Subcutaneous abdominal adipose tissue (tissue), 5 donors: Measurements from ENCODE around the gene CLDN15.
"Not testable (repeated sequence)": the region's sequence is repeated elsewhere in the genome, so short reads cannot be mapped to it uniquely, and the experiment has no call there.

ENCODE experiments used
- H3K27ac ChIP-seq: one replicate; pipeline ENCODE4 v1.7.0; 2013; ENCODE audit warnings: low read depth, mild to moderate bottlenecking, inconsistent platforms, low read length, moderate library complexity
- H3K27me3 ChIP-seq, 5 donors: one replicate each; pipeline ENCODE4 v1.7.0; 2013; ENCODE audit warnings: low read length in 5 of 5, inconsistent platforms in 1 of 5; ENCODE audit not compliant: control insufficient read depth in 5 of 5, insufficient read depth in 4 of 5
- H3K36me3 ChIP-seq, 5 donors: one replicate each; pipeline ENCODE4 v1.7.0; 2013; ENCODE audit warnings: low read length in 5 of 5; ENCODE audit not compliant: control insufficient read depth in 5 of 5, insufficient read depth in 5 of 5
- H3K4me1 ChIP-seq, 5 donors: one replicate each; pipeline ENCODE4 v1.7.0; 2013; ENCODE audit warnings: low read length in 5 of 5, mild to moderate bottlenecking in 3 of 5, moderate library complexity in 1 of 5; ENCODE audit not compliant: control insufficient read depth in 5 of 5, insufficient read depth in 5 of 5
- H3K4me3 ChIP-seq, 5 donors: one replicate each; pipeline ENCODE4 v1.7.0; 2013; ENCODE audit warnings: low read length in 5 of 5, low read depth in 1 of 5
- H3K9ac ChIP-seq, 5 donors: one replicate each; pipeline ENCODE4 v1.7.0; 2013; ENCODE audit warnings: low read length in 5 of 5, mild to moderate bottlenecking in 4 of 5, moderate library complexity in 3 of 5
- H3K9me3 ChIP-seq, 5 donors: one replicate each; pipeline ENCODE4 v1.7.0; 2013; ENCODE audit warnings: low read length in 5 of 5; ENCODE audit not compliant: control insufficient read depth in 5 of 5
- donor health status: healthy.
- donor health status: healthy.
- donor health status: healthy.
- donor health status: healthy.
- donor health status: healthy.

The CLDN15 gene, protein sequence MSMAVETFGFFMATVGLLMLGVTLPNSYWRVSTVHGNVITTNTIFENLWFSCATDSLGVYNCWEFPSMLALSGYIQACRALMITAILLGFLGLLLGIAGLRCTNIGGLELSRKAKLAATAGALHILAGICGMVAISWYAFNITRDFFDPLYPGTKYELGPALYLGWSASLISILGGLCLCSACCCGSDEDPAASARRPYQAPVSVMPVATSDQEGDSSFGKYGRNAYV

GRCh38 chr7:101237206-101238067 is at the start of gene CLDN15:
TSS of gene CLDN15 (minus strand) at chr7:101237802. CDS start at chr7:101237581, 221 bp downstream.
- peak within 1 kb of the TSS in 4 of 5 donors; percentile 46 to 90 (median 78) for H3K9ac ChIP-seq
- H3K27me3 ChIP-seq: no peaks in the 10 kb centered on the region
- peak within 1 kb of the TSS; percentile 11 to 63 (median 53) for H3K4me3 ChIP-seq
- peaks cover 0 to 34% (median 12%) of the 10 kb centered on the region in 5 donors for H3K36me3 ChIP-seq
- no peaks in the 10 kb centered on the region for H3K9me3 ChIP-seq
- H3K4me1 ChIP-seq: peaks cover 10 to 70% (median 60%) of the 10 kb centered on the region in 5 donors
- H3K27ac ChIP-seq: peak within 1 kb of the TSS; percentile 93

DNA sequence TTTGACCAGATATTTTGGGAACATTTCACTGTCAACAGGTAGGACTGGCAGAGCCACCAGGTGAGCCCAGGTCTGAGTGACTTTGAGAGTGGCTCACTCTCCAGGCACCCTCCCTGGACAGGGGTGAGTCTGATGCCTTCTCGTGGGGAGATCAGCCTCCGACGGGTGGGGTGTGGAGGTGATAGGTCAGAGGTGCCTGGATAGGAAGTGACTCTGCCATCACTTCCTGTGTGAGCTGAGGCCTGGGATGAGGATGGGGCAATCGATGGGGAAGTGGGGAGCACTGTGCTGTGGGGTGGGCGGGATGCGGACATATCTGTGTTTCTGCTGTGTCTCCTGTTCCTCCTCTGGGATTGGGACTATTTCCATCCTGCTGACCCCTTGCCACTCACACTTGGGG is 49.4 kb upstream of the CLDN15 start:
- Histone ChIP-seq H3K36me3 (no peaks in the 10 kb centered on the region), H3K27ac (no peak overlapping the region), H3K27me3 (peaks cover 4 to 16% (median 11%) of the 10 kb centered on the region in 5 donors), H3K9ac (no peak overlapping the region), H3K4me1 (peaks cover 0 to 4% (median 3%) of the 10 kb centered on the region in 5 donors), H3K4me3 (no peak overlapping the region), H3K9me3 (peaks cover 0 to 3% (median 0%) of the 10 kb centered on the region in 5 donors)

- H3K36me3 ChIP-seq, H3K4me3 ChIP-seq, H3K27me3 ChIP-seq, H3K4me1 ChIP-seq, H3K9ac ChIP-seq, H3K9me3 ChIP-seq, H3K27ac ChIP-seq: not testable (repeated sequence)
Observed at GRCh38 chr7:101285880-101286279, 48.3 kb upstream of the CLDN15 start.

GRCh38 chr7:101285171-101285570 is 47.6 kb upstream of the CLDN15 start:
- H3K9me3 ChIP-seq: peaks cover 0 to 3% (median 0%) of the 10 kb centered on the region in 5 donors

DNA sequence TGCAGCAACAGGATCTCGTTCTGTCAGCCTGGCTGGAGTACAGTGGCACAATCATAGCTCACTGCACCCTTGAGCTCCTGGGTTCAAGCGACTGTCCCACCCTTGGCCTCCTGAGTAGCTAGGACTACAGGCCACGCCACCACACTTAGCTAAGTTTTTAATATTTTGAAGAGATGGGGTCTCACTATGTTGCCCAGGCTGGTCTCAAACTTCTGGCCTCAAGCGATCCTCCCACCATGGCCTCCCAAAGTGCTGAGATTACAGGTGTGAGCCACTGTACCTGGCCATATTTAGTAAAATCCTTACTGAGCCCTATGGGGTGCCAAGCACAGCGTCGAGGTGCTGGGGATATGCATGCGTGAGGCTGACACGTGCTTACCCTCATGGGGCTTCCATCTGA is 43.3 kb upstream of the CLDN15 start:
- not testable (repeated sequence) for H3K27ac ChIP-seq, H3K9me3 ChIP-seq, H3K4me1 ChIP-seq, H3K36me3 ChIP-seq, H3K9ac ChIP-seq, H3K4me3 ChIP-seq
- H3K27me3 ChIP-seq: peaks cover 0 to 15% (median 8%) of the 10 kb centered on the region in 5 donors

More at GRCh38 chr7:101285171-101285570, 47.6 kb upstream of the CLDN15 start:
- Histone ChIP-seq H3K4me1 (peaks cover 0 to 4% (median 3%) of the 10 kb centered on the region in 5 donors), H3K4me3 (no peak overlapping the region), H3K36me3 (no peaks in the 10 kb centered on the region), H3K27me3 (peaks cover 0 to 4% (median 0%) of the 10 kb centered on the region in 5 donors), H3K9ac (no peak overlapping the region), H3K27ac (no peak overlapping the region)

DNA sequence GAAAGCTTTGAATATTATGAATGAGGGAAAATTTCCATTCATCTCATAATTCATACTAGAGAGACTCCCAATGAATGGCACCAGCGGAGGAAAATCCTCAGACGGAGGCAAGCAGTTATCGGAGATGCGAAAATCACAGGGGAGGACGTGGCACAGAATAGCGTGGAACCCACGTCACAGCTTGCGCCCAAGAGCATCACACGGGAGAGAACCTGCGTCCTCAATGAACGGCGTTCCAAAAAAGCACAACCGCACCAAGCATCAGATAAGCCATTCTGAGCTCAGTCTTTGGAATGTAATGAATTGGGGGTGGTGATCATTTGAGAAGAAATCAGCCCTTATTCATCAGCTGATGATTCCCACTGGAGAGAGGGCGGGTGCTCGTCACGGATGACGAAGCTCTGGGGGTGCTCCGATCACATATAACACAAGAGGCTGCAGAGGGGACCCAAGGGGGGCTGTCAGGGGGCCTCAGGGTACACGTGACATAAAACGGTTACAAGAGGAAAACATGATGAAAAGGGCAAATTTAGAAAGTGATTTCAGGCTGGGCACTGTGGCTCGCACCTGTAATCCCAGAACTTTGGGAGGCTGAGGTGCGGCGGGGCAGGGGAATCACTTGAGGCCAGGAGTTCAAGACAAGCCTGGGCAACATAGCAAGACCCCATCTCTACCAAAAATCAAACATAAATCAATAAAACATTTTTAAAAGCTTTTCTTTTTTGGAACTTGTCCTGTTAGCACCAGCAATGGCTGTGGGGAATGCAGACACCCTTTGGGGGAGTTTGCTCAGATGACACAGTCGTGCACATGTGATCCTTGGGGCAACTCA is 41.1 kb upstream of the CLDN15 start:
- no peak overlapping the region for H3K27ac ChIP-seq
- no peaks in the 10 kb centered on the region for H3K36me3 ChIP-seq
- no peak overlapping the region for H3K4me3 ChIP-seq
- H3K9me3 ChIP-seq: no peaks in the 10 kb centered on the region
- peaks cover 0 to 21% (median 11%) of the 10 kb centered on the region in 5 donors for H3K27me3 ChIP-seq
- H3K4me1 ChIP-seq: peaks cover 0 to 4% (median 3%) of the 10 kb centered on the region in 5 donors
- H3K9ac ChIP-seq: no peak overlapping the region

DNA sequence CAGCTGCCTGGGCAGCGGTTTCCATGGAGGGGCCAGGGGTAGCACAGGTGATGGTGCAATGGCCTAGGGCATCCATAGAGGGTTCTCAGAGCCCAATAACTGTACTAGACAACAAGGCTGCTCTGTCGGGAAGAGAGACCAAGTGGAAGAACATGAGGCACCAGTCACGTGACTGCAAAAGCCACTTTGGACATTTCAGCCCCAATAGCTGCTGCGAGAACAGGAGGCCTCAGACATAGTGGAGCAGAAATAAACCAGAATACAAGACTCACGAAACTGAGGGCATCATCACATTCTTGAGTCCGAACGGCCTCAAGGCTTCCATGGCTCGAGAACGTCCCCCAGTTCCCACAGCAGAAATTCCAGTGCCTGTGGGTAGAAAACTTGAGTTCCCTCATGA is 39.6 kb upstream of the CLDN15 start:
- Histone ChIP-seq H3K27me3 (peaks cover 0 to 21% (median 7%) of the 10 kb centered on the region in 5 donors), H3K9me3 (no peaks in the 10 kb centered on the region), H3K27ac (no peak overlapping the region), H3K4me1 (no peaks in the 10 kb centered on the region), H3K4me3 (no peak overlapping the region), H3K36me3 (no peaks in the 10 kb centered on the region), H3K9ac (no peak overlapping the region)

DNA sequence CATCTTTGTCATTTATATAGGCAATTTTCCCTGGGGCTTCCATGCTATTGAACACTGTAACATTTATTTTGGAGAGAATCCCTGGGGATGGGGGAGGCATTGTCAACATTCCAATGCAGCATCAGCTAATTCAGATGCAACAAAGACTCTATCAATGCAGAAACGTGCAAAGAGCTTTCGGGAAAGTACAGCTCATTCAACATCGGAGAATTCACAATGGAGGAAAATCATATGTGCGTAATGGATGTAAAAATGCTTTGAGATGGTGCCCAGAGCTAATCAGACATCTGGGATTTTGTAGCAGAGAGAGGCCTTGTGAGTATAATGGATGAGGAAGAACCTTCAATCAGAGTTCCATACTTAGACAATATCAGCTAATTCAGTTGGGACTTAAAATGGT is 35.6 kb upstream of the CLDN15 start:
- Histone ChIP-seq H3K36me3 (no peaks in the 10 kb centered on the region), H3K27ac (no peak overlapping the region), H3K9me3 (no peaks in the 10 kb centered on the region), H3K9ac (no peak overlapping the region), H3K4me1 (no peaks in the 10 kb centered on the region), H3K27me3 (peaks cover 0 to 15% (median 7%) of the 10 kb centered on the region in 5 donors), H3K4me3 (no peak overlapping the region)

GRCh38 chr7:101271021-101271420 is 33.4 kb upstream of the CLDN15 start:
- H3K4me3 ChIP-seq: no peak overlapping the region
- H3K9me3 ChIP-seq: no peaks in the 10 kb centered on the region
- no peak overlapping the region for H3K27ac ChIP-seq
- no peaks in the 10 kb centered on the region for H3K36me3 ChIP-seq
- H3K9ac ChIP-seq: no peak overlapping the region
- H3K27me3 ChIP-seq: peaks cover 0 to 6% (median 5%) of the 10 kb centered on the region in 5 donors
- H3K4me1 ChIP-seq: no peaks in the 10 kb centered on the region
